IMR-90 (cell line): ENCODE measurements around the gene NCR2. TPM values are rescaled to one million over a fixed set of nuclear protein-coding genes. Genes with fewer than 3 reads are reported as not detected.

Source experiments
- ATAC-seq: fragments of 200-7000 bp; cut with Tn5 transposase; 2 replicates; pipeline ENCODE4 v1.9.1; 2020; ENCODE audit warnings: low read depth, mild to moderate bottlenecking, moderate library complexity
- BruUV-seq: library from RNA; stranded (reverse); fragments of 400-500 nt; replicated peaks from 2 replicates; lab custom pipeline; 2021; lab: Mats Ljungman, UMichigan
- CTCF ChIA-PET: fragments of 300-600 bp; formaldehyde crosslinking; extraction: SDS; loops from one replicate; lab custom pipeline; 2021; ENCODE audit warnings: antibody characterized with exemption; lab: Yijun Ruan, JAX
- POLR2A ChIA-PET: fragments of 300-600 bp; sonication (Branson Sonifier 250); formaldehyde crosslinking; loops from one replicate; lab custom pipeline; 2022; ENCODE audit warnings: antibody characterized with exemption; ENCODE audit not compliant: unreplicated experiment; lab: Charles Lee
- DNase-seq: peaks from one replicate; pipeline ENCODE4 v3.0.0; 2013
- H2AFZ ChIP-seq: replicated peaks from 2 replicates; pipeline ENCODE3; 2013; ENCODE audit warnings: low read length, mild to moderate bottlenecking; ENCODE audit not compliant: poor library complexity
- H2AK5ac ChIP-seq: 2 replicates; pipeline ENCODE4 v1.6.1; 2013; ENCODE audit warnings: low read depth, low read length, inconsistent platforms
- H2AK9ac ChIP-seq: replicated peaks from 2 replicates; pipeline ENCODE3; 2013; ENCODE audit warnings: mild to moderate bottlenecking, low read depth, low read length, moderate library complexity; ENCODE audit not compliant: poor library complexity
- H2BK120ac ChIP-seq: 2 replicates; pipeline ENCODE4 v1.6.1; 2013; ENCODE audit warnings: low read depth, low read length, inconsistent platforms
- H2BK15ac ChIP-seq: 3 replicates; pipeline ENCODE4 v1.6.1; 2013; ENCODE audit warnings: low read depth, low read length, inconsistent platforms
- H2BK20ac ChIP-seq: 2 replicates; pipeline ENCODE4 v1.6.1; 2013; ENCODE audit warnings: low read depth, mild to moderate bottlenecking, inconsistent platforms, low read length, moderate library complexity
- H2BK5ac ChIP-seq: 2 replicates; pipeline ENCODE4 v1.6.1; 2013; ENCODE audit warnings: mild to moderate bottlenecking, low read depth, low read length, inconsistent platforms; ENCODE audit not compliant: poor library complexity, severe bottlenecking
- H3K14ac ChIP-seq: replicated peaks from 2 replicates; pipeline ENCODE4 v1.6.1; 2013; ENCODE audit warnings: low read depth, low read length, inconsistent platforms
- H3K18ac ChIP-seq: 2 replicates; pipeline ENCODE4 v1.6.1; 2013; ENCODE audit warnings: low read depth, low read length, control low read depth
- H3K23ac ChIP-seq: 2 replicates; pipeline ENCODE4 v1.6.1; 2013; ENCODE audit warnings: low read depth, low read length, inconsistent platforms
- H3K27ac ChIP-seq: 2 replicates; pipeline ENCODE4 v1.5.1; 2013; ENCODE audit warnings: mild to moderate bottlenecking, control low read depth, low read length; ENCODE audit not compliant: insufficient read depth
- H3K27me3 ChIP-seq: 2 replicates; pipeline ENCODE4 v1.6.1; 2013; ENCODE audit warnings: low read length; ENCODE audit not compliant: control insufficient read depth, insufficient read depth
- H3K36me3 ChIP-seq: 2 replicates; pipeline ENCODE4 v1.6.1; 2013; ENCODE audit warnings: low read length, mixed read lengths; ENCODE audit not compliant: control insufficient read depth, insufficient read depth
- H3K4ac ChIP-seq: 2 replicates; pipeline ENCODE4 v1.6.1; 2013; ENCODE audit warnings: low read depth, low read length, inconsistent platforms
- H3K4me1 ChIP-seq: 2 replicates; pipeline ENCODE4 v1.6.1; 2013; ENCODE audit warnings: low read length, mixed read lengths; ENCODE audit not compliant: control insufficient read depth, insufficient read depth
- H3K4me2 ChIP-seq: 2 replicates; pipeline ENCODE4 v1.6.1; 2013; ENCODE audit warnings: low read depth, mild to moderate bottlenecking, control low read depth, low read length, moderate library complexity
- H3K4me3 ChIP-seq: 2 replicates; pipeline ENCODE4 v1.5.1; 2013; ENCODE audit warnings: low read depth, mild to moderate bottlenecking, control low read depth, low read length, moderate library complexity; ENCODE audit not compliant: insufficient read depth
- H3K56ac ChIP-seq: 2 replicates; pipeline ENCODE4 v1.6.1; 2013; ENCODE audit warnings: low read length, inconsistent platforms; ENCODE audit not compliant: insufficient read depth; ENCODE audit errors: extremely low read depth
- H3K79me1 ChIP-seq, 2 experiments: 2 replicates each; pipeline ENCODE4 v1.6.1; 2013; ENCODE audit warnings: low read length in 2 of 2, inconsistent platforms in 1 of 2, low read depth in 1 of 2
- H3K9ac ChIP-seq: 2 replicates; pipeline ENCODE4 v1.6.1; 2013; ENCODE audit warnings: low read depth, low read length, control low read depth
- H3K9me1 ChIP-seq: 2 replicates; pipeline ENCODE4 v1.6.1; 2013; ENCODE audit warnings: low read length, inconsistent platforms; ENCODE audit not compliant: insufficient read depth
- H3K9me3 ChIP-seq: 2 replicates; pipeline ENCODE4 v1.6.1; 2013; ENCODE audit warnings: low read length; ENCODE audit not compliant: control insufficient read depth, insufficient read depth
- H4K20me1 ChIP-seq: 2 replicates; pipeline ENCODE4 v1.6.1; 2013; ENCODE audit warnings: low read length, inconsistent platforms; ENCODE audit not compliant: insufficient read depth
- H4K5ac ChIP-seq: 2 replicates; pipeline ENCODE4 v1.6.1; 2013; ENCODE audit warnings: mild to moderate bottlenecking, low read depth, low read length, control low read depth
- H4K8ac ChIP-seq, 2 experiments: 2 replicates each; pipeline ENCODE4 v1.6.1; 2013; ENCODE audit warnings: low read depth in 2 of 2, low read length in 2 of 2, control low read depth in 1 of 2, inconsistent platforms in 1 of 2
- H4K91ac ChIP-seq: 2 replicates; pipeline ENCODE4 v1.6.1; 2013; ENCODE audit warnings: low read depth, low read length, inconsistent platforms; ENCODE audit not compliant: insufficient read depth
- BHLHE40 ChIP-seq: fragments of 150-350 bp; IDR thresholded peaks from 2 replicates; pipeline ENCODE4 v1.6.1; 2016; ENCODE audit warnings: mild to moderate bottlenecking, low read depth, low read length
- CEBPB ChIP-seq: IDR thresholded peaks from 2 replicates; pipeline ENCODE4 v1.6.1; 2012; ENCODE audit warnings: low read depth, low read length, improper control_type of control experiment
- CHD1 ChIP-seq: IDR thresholded peaks from 2 replicates; pipeline ENCODE4 v1.6.1; 2012; ENCODE audit warnings: low read depth, low read length, improper control_type of control experiment
- MXI1 ChIP-seq: IDR thresholded peaks from 2 replicates; pipeline ENCODE4 v1.6.1; 2012; ENCODE audit warnings: low read depth, mild to moderate bottlenecking, low read length, moderate library complexity, borderline replicate concordance
- POLR2A ChIP-seq: IDR thresholded peaks from 2 replicates; pipeline ENCODE4 v1.6.1; 2012; ENCODE audit warnings: mild to moderate bottlenecking, low read depth, low read length
- SMC3 ChIP-seq: fragments of 150-350 bp; IDR thresholded peaks from 2 replicates; pipeline ENCODE4 v1.6.1; 2016; ENCODE audit warnings: low read depth, mild to moderate bottlenecking, antibody characterized with exemption, low read length, moderate library complexity
- WGBS, 2 experiments: methylation state at CpG; one replicate each; pipeline versions ENCODE4 v1.1.5 to v1.1.7; 2013; ENCODE audit warnings: missing lambda C conversion rate in 2 of 2; ENCODE audit not compliant: insufficient read length in 1 of 2; ENCODE audit errors: extremely low coverage in 2 of 2; 5-methylcytosine and 5-hydroxymethylcytosine counted together
- dilution Hi-C: fragments of 300-500 bp; cut with HindIII; formaldehyde crosslinking; loops from one replicate; pipeline ENCODE4 v1.14.3; 2018; ENCODE audit warnings: low sequenced_read_pairs; ENCODE audit not compliant: unreplicated experiment
- in situ Hi-C: fragments of 300-500 bp; cut with MboI; formaldehyde crosslinking; loops from 3 replicates; pipeline ENCODE4 v1.14.3; 2019; ENCODE audit warnings: low sequenced_read_pairs, inconsistent platforms, mixed read lengths
- intact Hi-C: fragments of 100-400 bp; cut with micrococcal nuclease; formaldehyde crosslinking; loops from 2 replicates; pipeline ENCODE4 v1.10.0; 2022
- polyA plus RNA-seq, 3 experiments: library from polyadenylated mRNA; depleted of rRNA; stranded (reverse); fragments of >200 nt; gene quantifications; 2 replicates each; pipeline ENCODE4 v1.2.3, GENCODE V29; 2012; ENCODE audit warnings: low replicate concordance in 1 of 3
- total RNA-seq: library from RNA; depleted of rRNA; stranded (reverse); fragments of >200 nt; gene quantifications from 2 replicates; pipeline ENCODE4 v1.2.3, GENCODE V29; 2012
- TF ChIP-seq, protein P1 (sequence below): fragments of 150-350 bp; IDR thresholded peaks from 2 replicates; pipeline ENCODE4 v1.6.1; 2016; ENCODE audit warnings: low read depth, mild to moderate bottlenecking, low read length, moderate library complexity, borderline replicate concordance
- TF ChIP-seq, protein P2 (sequence below): fragments of 150-350 bp; IDR thresholded peaks from 2 replicates; pipeline ENCODE4 v1.6.1; 2017; ENCODE audit warnings: mild to moderate bottlenecking, antibody characterized with exemption, low read length, low read depth

NCR2 gene
- total and polyA plus RNA-seq, 2 of the 4 experiments (the other 2 are of a cell fraction), result not detected

DNA sequence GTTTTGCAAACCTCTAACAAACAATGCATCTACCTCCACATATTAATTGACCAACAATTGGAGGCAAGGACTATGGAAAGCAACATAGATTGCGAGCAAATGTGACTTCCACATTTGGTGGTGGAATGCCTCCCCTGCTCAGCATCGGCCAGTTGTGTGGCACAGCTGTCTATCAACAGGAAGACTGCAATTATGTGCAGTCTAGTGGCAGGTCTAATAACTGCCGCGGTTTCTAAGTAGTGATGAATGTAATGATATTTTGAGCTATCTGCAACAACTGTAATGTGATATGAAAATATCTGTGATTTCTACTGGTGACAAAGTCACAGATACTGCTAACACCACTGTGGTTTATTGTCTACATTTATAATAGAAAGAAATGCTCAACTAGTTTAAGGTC, 56.8 kb downstream of the NCR2 start:
- Histone ChIP-seq H4K91ac (no peak overlapping the region), H3K18ac (no peak overlapping the region), H4K20me1 (no peaks in the 10 kb centered on the region), H3K4me1 (no peaks in the 10 kb centered on the region), H2BK120ac (no peak overlapping the region), H2AK5ac (no peak overlapping the region), H2BK5ac (no peak overlapping the region), H2BK15ac (no peak overlapping the region), H3K9me1 (no peaks in the 10 kb centered on the region), H3K27me3 (peaks cover 8% of the 10 kb centered on the region), H3K9ac (no peak overlapping the region), H3K4me2 (no peak overlapping the region), H2BK20ac (no peak overlapping the region), H3K79me1 (no peaks in the 10 kb centered on the region), H3K14ac (no peak overlapping the region), H2AK9ac (no peak overlapping the region), H4K5ac (no peak overlapping the region), H3K4me3 (no peak overlapping the region), H3K4ac (no peak overlapping the region), H3K9me3 (peaks cover 2% of the 10 kb centered on the region; the same call in 1 of the 2 replicates), H2AFZ (no peak overlapping the region), H4K8ac (no peak overlapping the region), H3K36me3 (no peaks in the 10 kb centered on the region), H3K23ac (no peak overlapping the region), H3K27ac (no peak overlapping the region), H3K56ac (no peak overlapping the region)
- in situ Hi-C loops, result no loop called here
- TF ChIP-seq SMC3, result no peak
- TF ChIP-seq, protein P1, sequence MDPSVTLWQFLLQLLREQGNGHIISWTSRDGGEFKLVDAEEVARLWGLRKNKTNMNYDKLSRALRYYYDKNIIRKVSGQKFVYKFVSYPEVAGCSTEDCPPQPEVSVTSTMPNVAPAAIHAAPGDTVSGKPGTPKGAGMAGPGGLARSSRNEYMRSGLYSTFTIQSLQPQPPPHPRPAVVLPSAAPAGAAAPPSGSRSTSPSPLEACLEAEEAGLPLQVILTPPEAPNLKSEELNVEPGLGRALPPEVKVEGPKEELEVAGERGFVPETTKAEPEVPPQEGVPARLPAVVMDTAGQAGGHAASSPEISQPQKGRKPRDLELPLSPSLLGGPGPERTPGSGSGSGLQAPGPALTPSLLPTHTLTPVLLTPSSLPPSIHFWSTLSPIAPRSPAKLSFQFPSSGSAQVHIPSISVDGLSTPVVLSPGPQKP, result no peak
- no peak for TF ChIP-seq MXI1
- TF ChIP-seq, protein P2, sequence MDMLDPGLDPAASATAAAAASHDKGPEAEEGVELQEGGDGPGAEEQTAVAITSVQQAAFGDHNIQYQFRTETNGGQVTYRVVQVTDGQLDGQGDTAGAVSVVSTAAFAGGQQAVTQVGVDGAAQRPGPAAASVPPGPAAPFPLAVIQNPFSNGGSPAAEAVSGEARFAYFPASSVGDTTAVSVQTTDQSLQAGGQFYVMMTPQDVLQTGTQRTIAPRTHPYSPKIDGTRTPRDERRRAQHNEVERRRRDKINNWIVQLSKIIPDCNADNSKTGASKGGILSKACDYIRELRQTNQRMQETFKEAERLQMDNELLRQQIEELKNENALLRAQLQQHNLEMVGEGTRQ, result no peak
- TF ChIP-seq BHLHE40, result no peak
- no peak for TF ChIP-seq CEBPB
- no peak for TF ChIP-seq POLR2A
- no peak for TF ChIP-seq CHD1
- POLR2A ChIA-PET, result no interaction called here
- ATAC-seq (no peak), DNase-seq (no peak)
- WGBS, 2 experiments, result 67% methylated on average over 1 of the region's 4 CpGs; no CpG with 5 or more reads in 1 of the 2 experiments
- no TSS peak for BruUV-seq
- intact Hi-C loops, result no loop called here
- CTCF ChIA-PET, result interaction anchor here (0.6 kb wide), 1 partner anchor 342 kb away, joined by 3 read pairs; no protein-coding TSS in a partner anchor
- dilution Hi-C loops, result no loop called here
